Measurements from ENCODE around the gene RIT2. TPM values are rescaled to one million over a fixed set of nuclear protein-coding genes. Genes with fewer than 3 reads are reported as not detected.

Gene RIT2
- total and polyA plus RNA-seq, 2 of the 4 experiments (the other 2 are of a cell fraction): not detected

- no peak overlapping the region for H3K4me3 ChIP-seq (ENCODE audit: insufficient read depth, low read depth, low read length)
- no peak for DNase-seq
- no TSS peak for BruUV-seq (replicated peaks)
- no peak overlapping the region for H3K56ac ChIP-seq (ENCODE audit: extremely low read depth, insufficient read depth, low read length)
- ATAC-seq (ENCODE audit: low read depth): no peak
- H2BK120ac ChIP-seq (ENCODE audit: low read depth, low read length): no peak overlapping the region
- no peak overlapping the region for H4K5ac ChIP-seq (ENCODE audit: low read depth, low read length)
- no peak overlapping the region for H3K4ac ChIP-seq (ENCODE audit: low read depth, low read length)
- POLR2A ChIA-PET (ENCODE audit: unreplicated experiment): no interaction called here
- H4K91ac ChIP-seq (ENCODE audit: insufficient read depth, low read depth, low read length): no peak overlapping the region
- no peak overlapping the region for H3K14ac ChIP-seq (replicated peaks; ENCODE audit: low read depth, low read length)
- H3K79me1 ChIP-seq (ENCODE audit: low read depth in 1 of 2, low read length in 2 of 2): no peaks in the 10 kb centered on the region
- peaks cover 2% of the 10 kb centered on the region; the same call in 1 of the 2 replicates for H3K9me3 ChIP-seq (ENCODE audit: control insufficient read depth, insufficient read depth, low read length)
- 100% methylated on average over 1 of the region's 5 CpGs for WGBS, 2 experiments (ENCODE audit: extremely low coverage in 2 of 2, insufficient read length in 1 of 2)
- H3K27ac ChIP-seq (ENCODE audit: insufficient read depth, low read length): no peak overlapping the region
- H3K23ac ChIP-seq (ENCODE audit: low read depth, low read length): no peak overlapping the region
- H2AK5ac ChIP-seq (ENCODE audit: low read depth, low read length): no peak overlapping the region
- H3K4me2 ChIP-seq (ENCODE audit: low read depth, low read length): no peak overlapping the region
- no peaks in the 10 kb centered on the region for H3K27me3 ChIP-seq (ENCODE audit: control insufficient read depth, insufficient read depth, low read length)
- intact Hi-C loops (cut with micrococcal nuclease) (no loop called here), dilution Hi-C loops (cut with HindIII; ENCODE audit: low sequenced_read_pairs, unreplicated experiment) (no loop called here), in situ Hi-C loops (cut with MboI; ENCODE audit: low sequenced_read_pairs) (no loop called here)
- no peaks in the 10 kb centered on the region for H4K20me1 ChIP-seq (ENCODE audit: insufficient read depth, low read length)
- H3K36me3 ChIP-seq (ENCODE audit: control insufficient read depth, insufficient read depth, low read length): no peaks in the 10 kb centered on the region
- H2BK5ac ChIP-seq (ENCODE audit: low read depth, low read length, poor library complexity, severe bottlenecking): no peak overlapping the region
- no peak overlapping the region for H2AFZ ChIP-seq (replicated peaks; ENCODE audit: low read length, poor library complexity)
- no peak overlapping the region for H2BK20ac ChIP-seq (ENCODE audit: low read depth, low read length)
- no peak overlapping the region for H3K9ac ChIP-seq (ENCODE audit: low read depth, low read length)
- CTCF ChIA-PET: no interaction called here
- H3K9me1 ChIP-seq (ENCODE audit: insufficient read depth, low read length): no peaks in the 10 kb centered on the region
- H3K18ac ChIP-seq (ENCODE audit: low read depth, low read length): no peak overlapping the region
- H2AK9ac ChIP-seq (replicated peaks; ENCODE audit: low read depth, low read length, poor library complexity): no peak overlapping the region
- H3K4me1 ChIP-seq (ENCODE audit: control insufficient read depth, insufficient read depth, low read length): no peaks in the 10 kb centered on the region
- TF ChIP-seq MXI1 (IDR thresholded peaks at IDR 0.05; ENCODE audit: borderline replicate concordance, low read depth, low read length): no peak
- no peak for TF ChIP-seq CEBPB (IDR thresholded peaks at IDR 0.05; ENCODE audit: low read depth, low read length)
- no peak for TF ChIP-seq SMC3 (IDR thresholded peaks at IDR 0.05; ENCODE audit: low read depth, low read length)
- TF ChIP-seq MAFK (IDR thresholded peaks at IDR 0.05; ENCODE audit: low read depth, low read length): no peak
- no peak for TF ChIP-seq RAD21 (IDR thresholded peaks at IDR 0.05; ENCODE audit: low read length)
- no peak for TF ChIP-seq RFX5 (IDR thresholded peaks at IDR 0.05; ENCODE audit: low read depth, low read length)
- TF ChIP-seq ELK1 (IDR thresholded peaks at IDR 0.05; ENCODE audit: borderline replicate concordance, low read depth, low read length): no peak
- no peak for TF ChIP-seq RCOR1 (IDR thresholded peaks at IDR 0.05; ENCODE audit: insufficient replicate concordance, low read length)
- no peak for TF ChIP-seq MAZ (IDR thresholded peaks at IDR 0.05; ENCODE audit: borderline replicate concordance, low read depth, low read length)
- TF ChIP-seq NFE2L2 (IDR thresholded peaks at IDR 0.05; ENCODE audit: low read depth, low read length): no peak
- no peak for TF ChIP-seq BHLHE40 (IDR thresholded peaks at IDR 0.05; ENCODE audit: low read depth, low read length)
- no peak for TF ChIP-seq POLR2A (IDR thresholded peaks at IDR 0.05; ENCODE audit: low read depth, low read length)
- TF ChIP-seq CHD1 (IDR thresholded peaks at IDR 0.05; ENCODE audit: low read depth, low read length): no peak
- TF ChIP-seq, protein P1, sequence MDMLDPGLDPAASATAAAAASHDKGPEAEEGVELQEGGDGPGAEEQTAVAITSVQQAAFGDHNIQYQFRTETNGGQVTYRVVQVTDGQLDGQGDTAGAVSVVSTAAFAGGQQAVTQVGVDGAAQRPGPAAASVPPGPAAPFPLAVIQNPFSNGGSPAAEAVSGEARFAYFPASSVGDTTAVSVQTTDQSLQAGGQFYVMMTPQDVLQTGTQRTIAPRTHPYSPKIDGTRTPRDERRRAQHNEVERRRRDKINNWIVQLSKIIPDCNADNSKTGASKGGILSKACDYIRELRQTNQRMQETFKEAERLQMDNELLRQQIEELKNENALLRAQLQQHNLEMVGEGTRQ (IDR thresholded peaks at IDR 0.05; ENCODE audit: low read depth, low read length): no peak
- no peak for TF ChIP-seq FOS (IDR thresholded peaks at IDR 0.05; ENCODE audit: low read depth, low read length)
- H2BK15ac ChIP-seq (ENCODE audit: low read depth, low read length): no peak overlapping the region
- no peak overlapping the region for H4K8ac ChIP-seq (ENCODE audit: low read depth in 2 of 2, low read length in 2 of 2)
Observed at GRCh38 chr18:43077510-43078308, 37.8 kb downstream of the RIT2 start.
